B cell (primary cell): Measurements from ENCODE around the gene NCBP2L.

Experiments
- CTCF ChIP-seq: fragments of 200-600 bp; IDR thresholded peaks from one replicate; pipeline ENCODE4 v1.8.0; 2022; ENCODE audit warnings: antibody characterized with exemption, mild to moderate bottlenecking
- EZH2 ChIP-seq: IDR thresholded peaks from 2 replicates; pipeline ENCODE4 v1.6.1; 2012; ENCODE audit warnings: borderline replicate concordance, low read depth, mild to moderate bottlenecking, moderate library complexity, low read length; ENCODE audit not compliant: insufficient read depth, poor library complexity, severe bottlenecking

- TF ChIP-seq CTCF, result no peak
- TF ChIP-seq EZH2, result no peak
These were observed 47.8 kb upstream of the NCBP2L start for GRCh38 chrX:107729558-107730297.
